HepG2 (cell line): ENCODE measurements around the gene B4GALT1. TPM values are rescaled to one million over a fixed set of nuclear protein-coding genes. Genes with fewer than 3 reads are reported as not detected.
"Not testable (repeated sequence)": the region's sequence is repeated elsewhere in the genome, so short reads cannot be mapped to it uniquely, and the experiment has no call there.

ENCODE experiments used
- ATAC-seq: fragments of 200-7000 bp; cut with Tn5 transposase; 3 replicates; pipeline ENCODE4 v1.9.1; 2020; ENCODE audit warnings: mild to moderate bottlenecking, moderate library complexity
- BruUV-seq: library from RNA; stranded (reverse); fragments of 400-500 nt; replicated peaks from 2 replicates; lab custom pipeline; 2021; lab: Mats Ljungman, UMichigan
- CTCF ChIA-PET: fragments of 300-600 bp; formaldehyde crosslinking; extraction: SDS; loops from one replicate; lab custom pipeline; 2021; ENCODE audit warnings: low total read pairs, inconsistent platforms, low intra/inter-chr PET ratio; lab: Yijun Ruan, JAX
- POLR2A ChIA-PET: fragments of 350-600 bp; sonication (Branson Sonifier 250); formaldehyde crosslinking; loops from one replicate; lab custom pipeline; 2020; ENCODE audit warnings: antibody characterized with exemption, inconsistent platforms; lab: Yijun Ruan, JAX
- DNase-seq: peaks from one replicate; pipeline ENCODE4 v3.0.0-alpha.2; 2015; ENCODE audit warnings: low spot score
- FAIRE-seq: peaks from 3 replicates; lab custom pipeline; 2011; peaks lifted over from hg19 to GRCh38; lab: Jason Lieb, UNC
- H2AFZ ChIP-seq: one replicate; pipeline ENCODE4 v1.6.1; 2011; ENCODE audit warnings: low read length, inconsistent platforms
- H3K27ac ChIP-seq: fragments of 300-600 bp; 3 replicates; pipeline ENCODE4 v1.8.0; 2011; ENCODE audit warnings: mixed run types, mild to moderate bottlenecking, mixed read lengths, low read length, inconsistent platforms; ENCODE audit not compliant: insufficient read depth; ENCODE audit errors: extremely low read length
- H3K27me3 ChIP-seq, 2 experiments: fragments of 200-600 bp in 1 of 2; 2 replicates in 1 of 2; 3 replicates in 1 of 2; pipeline versions ENCODE4 v1.6.0 to v1.8.0; 2011; ENCODE audit warnings: low read length in 2 of 2, mild to moderate bottlenecking in 2 of 2, moderate library complexity in 2 of 2, inconsistent platforms in 1 of 2; ENCODE audit not compliant: insufficient read depth in 2 of 2, control insufficient read depth in 1 of 2
- H3K36me3 ChIP-seq, 2 experiments: fragments of 200-600 bp in 1 of 2; replicated peaks in 1 of 2; 2 replicates in 1 of 2; 3 replicates in 1 of 2; pipeline versions ENCODE4 v1.5.1 to v1.8.0; 2011; ENCODE audit warnings: low read length in 2 of 2, inconsistent platforms in 1 of 2; ENCODE audit not compliant: insufficient read depth in 2 of 2, control insufficient read depth in 1 of 2
- H3K4me1 ChIP-seq: 2 replicates; pipeline ENCODE4 v1.5.1; 2012; ENCODE audit warnings: low read length, inconsistent platforms; ENCODE audit not compliant: insufficient read depth
- H3K4me2 ChIP-seq: 2 replicates; pipeline ENCODE4 v1.6.0; 2011; ENCODE audit warnings: low read depth, low read length, inconsistent platforms
- H3K4me3 ChIP-seq, 3 experiments: fragments of 200-600 bp in 1 of 3; sonication (generic), shearing (Covaris generic) in 1 of 3; replicated peaks in 1 of 3; 2 replicates each; pipeline ENCODE4 v1.5.1; 2011 to 2016; ENCODE audit warnings: low read length in 3 of 3, inconsistent platforms in 2 of 3, low read depth in 2 of 3, mild to moderate bottlenecking in 2 of 3, control low read depth in 1 of 3, mixed read lengths in 1 of 3; ENCODE audit not compliant: insufficient read depth in 1 of 3
- H3K79me2 ChIP-seq: one replicate; pipeline ENCODE4 v1.6.1; 2011; ENCODE audit warnings: low read length, inconsistent platforms; ENCODE audit not compliant: insufficient read depth
- H3K9ac ChIP-seq: 2 replicates; pipeline ENCODE4 v1.6.0; 2011; ENCODE audit warnings: mild to moderate bottlenecking, low read depth, low read length, inconsistent platforms; ENCODE audit not compliant: insufficient read depth
- H3K9me3 ChIP-seq: 2 replicates; pipeline ENCODE4 v1.5.1; 2012; ENCODE audit warnings: mild to moderate bottlenecking, low read length
- H4K20me1 ChIP-seq: 2 replicates; pipeline ENCODE4 v1.6.0; 2011; ENCODE audit warnings: inconsistent platforms, mild to moderate bottlenecking, low read length, moderate library complexity; ENCODE audit not compliant: insufficient read depth
- FOSL2 ChIP-seq: sonication (generic); formaldehyde crosslinking; IDR thresholded peaks from 2 replicates; pipeline ENCODE4 v1.4.0; 2020; ENCODE audit warnings: missing genetic modification reagents
- GATAD1 ChIP-seq: IDR thresholded peaks from 2 replicates; pipeline ENCODE4 v1.6.1; 2016; ENCODE audit warnings: missing genetic modification reagents, missing compliant biosample characterization
- HNRNPK ChIP-seq: fragments of 200-400 bp; formaldehyde crosslinking; IDR thresholded peaks from 2 replicates; pipeline ENCODE4 v1.6.1; 2018; ENCODE audit warnings: low read length, low read depth, moderate library complexity, mild to moderate bottlenecking; ENCODE audit not compliant: poor library complexity, severe bottlenecking
- WGBS: methylation state at CpG from one replicate; pipeline ENCODE4 v1.1.6; 2017; ENCODE audit warnings: low lambda C conversion rate; 5-methylcytosine and 5-hydroxymethylcytosine counted together
- in situ Hi-C: cut with HindIII; loops from 2 replicates; pipeline ENCODE4 v1.10.0; 2017; ENCODE audit warnings: low pct_unique_long_range_greater_than_20kb; ENCODE audit not compliant: extremely low pct_ligation_motif_present
- intact Hi-C: fragments of 100-400 bp; cut with micrococcal nuclease; formaldehyde crosslinking; loops from one replicate; pipeline ENCODE4 v1.10.0; 2022; ENCODE audit not compliant: unreplicated experiment
- polyA plus RNA-seq, 8 experiments: library from polyadenylated mRNA; depleted of rRNA in 3 of 8; stranded (reverse) in 7 of 8; unstranded in 1 of 8; fragments of >200 nt; fragmentation: Illumina TruSeq in 4 of 8; extraction: Trizol in 4 of 8; gene quantifications; 2 replicates each; pipeline versions ENCODE4 v1.2.1 to v1.2.3, GENCODE V29; 2011 to 2016; ENCODE audit warnings: low read depth in 4 of 8, missing spikeins in 1 of 8, mixed read lengths in 1 of 8; ENCODE audit not compliant: insufficient read depth in 1 of 8
- total RNA-seq, 5 experiments: library from RNA; depleted of rRNA; stranded (reverse); fragments of >200 nt; fragmentation: Illumina TruSeq; extraction: Trizol; gene quantifications; 2 replicates each; pipeline ENCODE4 v1.2.3, GENCODE V29; 2016; ENCODE audit warnings: low read depth in 1 of 5

Gene B4GALT1
- total and polyA plus RNA-seq, 2 of the 13 experiments (the other 11 are each of a cell fraction or from before 2014, with no cell fraction given), result 15.7 to 33.5 TPM

DNA sequence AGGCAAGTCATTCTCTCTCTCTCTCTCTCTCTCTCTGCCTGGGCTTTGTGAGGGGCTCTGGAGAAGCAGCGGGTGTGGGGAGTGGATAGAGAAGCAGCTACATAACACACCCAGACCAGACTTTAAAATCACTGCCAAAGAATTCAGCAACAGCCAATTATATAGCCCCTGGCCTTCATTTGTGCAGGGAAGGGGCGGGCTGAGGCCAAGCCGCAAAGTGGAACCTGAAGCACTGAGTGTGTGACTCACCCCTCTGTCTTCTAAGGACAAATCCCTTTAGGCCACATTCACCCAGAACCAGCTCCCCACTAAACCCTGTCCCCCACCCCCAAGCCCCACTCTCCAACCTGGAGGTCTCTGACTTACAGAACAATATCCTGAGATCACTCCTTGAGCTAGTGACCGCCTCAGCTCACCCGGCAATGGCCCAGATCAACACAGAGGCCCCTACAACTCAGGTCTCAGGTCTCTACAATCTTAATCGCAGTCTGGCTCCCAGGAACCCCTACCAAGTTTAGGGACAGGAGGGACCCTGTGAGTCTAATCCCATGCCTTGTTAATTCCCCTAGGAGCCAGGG is 6.0 kb downstream of the B4GALT1 start:
- FAIRE-seq (no peak), ATAC-seq (no peak), DNase-seq (no peak)
- H3K4me1 ChIP-seq, result peaks cover 99% of the 10 kb centered on the region
- BruUV-seq, result no TSS peak
- intact Hi-C loops, result no loop called here
- TF ChIP-seq FOSL2 (CRISPR knock-in tag), result peak; percentile 51
- no peak for TF ChIP-seq GATAD1
- TF ChIP-seq HNRNPK, result peak; percentile 34
- in situ Hi-C loops, result no loop called here
- H3K79me2 ChIP-seq, result peaks cover 97% of the 10 kb centered on the region
- peak overlapping the region; percentile 86; the same call in 1 of the 2 replicates for H3K4me2 ChIP-seq
- H3K4me3 ChIP-seq, result no peak overlapping the region
- no peaks in the 10 kb centered on the region; a peak in 1 of 5 replicates for H3K27me3 ChIP-seq
- POLR2A ChIA-PET, result interaction anchor here (1.6 to 3.1 kb wide), 2 partner anchors 10 to 22 kb away, joined by 5 to 7 read pairs; no protein-coding TSS in a partner anchor
- WGBS, result 90% methylated on average over 4 of the region's 6 CpGs
- H3K27ac ChIP-seq, result peak overlapping the region; percentile 7
- no peaks in the 10 kb centered on the region for H3K36me3 ChIP-seq
- H3K9me3 ChIP-seq, result no peaks in the 10 kb centered on the region
- peaks cover 62% of the 10 kb centered on the region for H4K20me1 ChIP-seq
- CTCF ChIA-PET, result no interaction called here
- no peak overlapping the region for H2AFZ ChIP-seq
- H3K9ac ChIP-seq, result no peak overlapping the region

DNA sequence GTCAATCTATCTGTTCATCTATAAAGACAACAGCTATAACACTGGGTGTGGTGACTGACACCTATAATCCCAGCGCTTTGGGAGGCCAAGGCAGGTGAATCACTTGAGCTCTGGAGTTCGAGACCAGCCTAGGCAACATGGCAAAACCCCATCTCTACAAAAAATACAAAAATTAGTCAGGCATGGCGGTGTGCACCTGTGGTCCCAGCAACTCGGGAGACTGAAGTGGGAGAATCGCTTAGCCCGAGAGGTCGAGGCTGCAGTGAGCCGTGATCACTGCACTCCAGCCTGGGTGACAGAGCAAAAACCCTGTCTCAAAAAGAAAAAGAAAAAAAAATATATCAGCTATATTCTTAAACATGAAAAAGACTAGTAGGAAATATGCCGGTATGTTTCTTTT is 6.7 kb downstream of the B4GALT1 start:
- H3K9ac ChIP-seq, intact Hi-C loops, BruUV-seq, ATAC-seq, H3K4me2 ChIP-seq, CTCF ChIA-PET, DNase-seq, in situ Hi-C loops, H3K9me3 ChIP-seq, H3K27me3 ChIP-seq, H3K4me3 ChIP-seq, H3K36me3 ChIP-seq, FAIRE-seq, H2AFZ ChIP-seq, H3K27ac ChIP-seq: not testable (repeated sequence)
- WGBS, result 98% methylated on average over 9 of the region's 9 CpGs
- Histone ChIP-seq H3K4me1 (peaks cover 92% of the 10 kb centered on the region), H3K79me2 (peaks cover 97% of the 10 kb centered on the region), H4K20me1 (peaks cover 62% of the 10 kb centered on the region)
- POLR2A ChIA-PET, result interaction anchor here (1.2 to 3.1 kb wide), 3 partner anchors 9 to 21 kb away, joined by 3 to 7 read pairs (median 5); no protein-coding TSS in a partner anchor
